NCI-H345 treated with DMSO at 0.1 percent for 48 hours (cell line): Measurements from ENCODE around the gene FABP2.
"Not testable (repeated sequence)": the region's sequence is repeated elsewhere in the genome, so short reads cannot be mapped to it uniquely, and the experiment has no call there.

ENCODE experiments used
- DNase-seq: peaks from one replicate; lab custom pipeline; 2025; ENCODE audit not compliant: unreplicated experiment; lab: John Stamatoyannopoulos, UW

The FABP2 gene

DNA sequence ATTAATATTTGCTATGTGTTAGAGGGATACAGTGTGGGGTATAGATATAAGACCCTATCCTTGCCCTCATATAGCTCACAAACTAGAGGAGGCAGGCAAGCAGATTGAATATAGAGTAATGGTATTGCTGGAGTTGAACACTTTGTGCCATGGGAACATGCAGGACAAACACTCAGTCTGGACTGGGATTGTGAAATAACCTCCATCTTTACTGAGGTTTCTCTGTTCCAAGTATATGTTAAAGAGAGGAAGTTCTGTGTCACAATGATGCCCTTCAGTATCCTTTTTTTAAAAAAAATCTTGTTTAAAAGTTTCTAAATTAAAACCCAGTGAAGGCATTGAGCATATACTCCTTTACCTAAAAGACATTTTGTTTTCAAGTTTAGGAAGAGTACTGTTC is 8.7 kb downstream of the FABP2 start:
- DNase-seq: no peak

DNA sequence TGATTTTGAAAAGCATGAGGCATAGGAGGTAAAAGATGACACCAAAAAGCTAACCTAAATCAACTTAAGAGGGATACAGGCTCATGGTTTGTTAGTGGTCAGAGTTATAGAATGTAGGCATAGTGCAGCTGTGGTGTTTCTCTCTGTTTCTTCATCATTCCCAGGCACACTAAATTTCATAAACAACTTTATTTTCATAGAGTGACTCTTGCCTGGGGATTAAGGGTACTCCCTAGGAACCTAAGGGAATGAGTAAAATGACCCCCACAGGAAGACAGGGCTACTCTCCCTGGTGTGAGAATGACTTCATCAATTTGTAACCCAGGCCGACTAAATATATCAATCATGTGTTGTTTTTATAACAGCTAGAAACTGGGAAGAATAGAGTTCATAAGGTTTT is 11.1 kb downstream of the FABP2 start:
- DNase-seq: no peak

- DNase-seq: no peak
These were observed 14.3 kb downstream of the FABP2 start for GRCh38 chr4:119307606-119308005.

DNA sequence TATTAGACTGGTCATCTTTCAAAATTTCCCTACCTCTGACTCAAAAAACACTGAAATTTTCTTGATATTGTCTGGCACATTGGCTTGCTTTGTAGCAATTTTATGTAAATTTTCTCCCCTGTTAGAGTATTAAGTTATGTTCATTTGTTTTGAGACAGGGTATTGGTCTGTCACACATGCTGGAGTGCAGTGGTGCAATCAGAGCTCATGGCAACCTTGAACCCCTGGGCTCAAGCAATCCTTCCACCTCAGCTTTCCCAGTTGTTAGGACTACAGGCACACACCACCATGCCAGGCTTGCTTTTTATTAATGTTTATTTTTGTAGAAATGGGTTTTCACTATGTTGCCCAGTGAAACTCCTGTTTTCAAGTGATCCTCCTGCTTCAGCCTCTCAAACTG is 17.5 kb downstream of the FABP2 start:
- DNase-seq: no peak

DNA sequence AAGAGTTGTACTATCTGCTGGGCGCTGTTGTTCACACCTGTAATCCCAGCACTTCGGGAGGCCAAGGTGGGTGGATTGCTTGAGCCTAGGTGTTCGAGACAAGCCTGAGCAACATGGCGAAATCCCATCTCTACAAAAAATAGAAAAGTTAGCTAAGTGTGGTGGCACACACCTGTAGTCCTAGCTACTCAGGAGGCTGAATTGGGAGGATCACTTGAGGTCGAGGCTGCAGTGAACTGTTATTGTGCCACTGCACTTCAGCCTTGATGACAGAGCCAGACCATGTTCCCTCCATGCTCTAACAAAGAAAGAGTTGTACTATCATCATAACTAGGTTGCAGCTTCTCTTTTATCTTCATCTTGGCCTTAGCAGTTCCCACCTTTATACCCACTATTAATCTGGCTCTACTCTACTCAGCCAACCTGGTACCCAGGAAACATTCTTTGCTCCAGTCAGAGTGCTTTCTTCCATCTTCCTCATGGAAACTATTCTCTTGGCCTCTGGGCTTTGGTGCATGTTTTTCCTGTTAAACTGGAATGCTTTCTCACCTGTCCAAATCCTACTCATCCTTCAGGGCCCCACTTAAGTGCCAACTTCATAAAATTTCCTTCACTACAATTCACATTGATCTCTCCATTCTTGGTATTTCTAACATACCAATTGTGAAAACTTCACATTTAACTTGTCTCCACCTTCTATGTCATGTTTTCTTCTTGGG is 18.2 kb downstream of the FABP2 start:
- DNase-seq: no peak

- DNase-seq: no peak
These were observed 19.7 kb downstream of the FABP2 start for GRCh38 chr4:119302073-119302832.

- no peak for DNase-seq
These were observed 21.6 kb downstream of the FABP2 start for GRCh38 chr4:119300101-119300978.

DNA sequence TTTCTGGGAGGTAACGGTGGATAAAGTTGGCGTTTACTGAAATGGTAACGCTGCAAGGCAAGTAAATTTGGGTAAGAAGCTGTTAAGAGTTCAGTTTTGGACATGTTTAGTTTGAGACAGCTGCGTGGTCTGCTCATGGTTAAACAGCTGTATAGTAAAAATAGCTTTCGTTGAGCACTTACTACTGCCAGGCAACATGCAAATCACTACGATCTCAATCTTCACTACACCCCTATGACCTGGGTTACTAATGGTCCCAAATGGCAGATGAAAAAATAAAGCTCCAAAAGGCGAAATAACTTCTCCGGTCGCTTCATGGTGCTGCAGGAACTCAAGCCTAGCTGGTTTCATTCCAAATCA is 22.2 kb downstream of the FABP2 start:
- no peak for DNase-seq

GRCh38 chr4:119299260-119299671 is 22.7 kb downstream of the FABP2 start:
- DNase-seq: no peak

DNA sequence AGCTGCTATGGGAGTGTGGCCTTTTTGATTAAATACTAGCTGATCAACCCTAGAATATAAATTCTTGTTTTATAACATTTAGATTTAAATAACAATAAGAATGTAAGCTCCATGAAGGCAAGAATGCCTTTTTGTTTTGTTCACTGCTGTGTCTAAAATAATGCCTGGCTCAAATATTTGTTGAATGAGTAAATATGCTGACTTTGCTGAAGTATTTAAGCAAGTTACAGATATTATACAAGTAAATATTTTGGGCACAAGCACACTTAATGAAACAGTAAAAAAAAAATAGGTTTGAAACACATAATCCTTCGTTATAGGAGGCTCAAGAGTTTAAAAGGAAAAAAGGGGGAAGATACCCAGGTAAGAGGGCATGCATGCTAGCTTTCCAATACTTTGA is 24.1 kb downstream of the FABP2 start:
- no peak for DNase-seq

DNA sequence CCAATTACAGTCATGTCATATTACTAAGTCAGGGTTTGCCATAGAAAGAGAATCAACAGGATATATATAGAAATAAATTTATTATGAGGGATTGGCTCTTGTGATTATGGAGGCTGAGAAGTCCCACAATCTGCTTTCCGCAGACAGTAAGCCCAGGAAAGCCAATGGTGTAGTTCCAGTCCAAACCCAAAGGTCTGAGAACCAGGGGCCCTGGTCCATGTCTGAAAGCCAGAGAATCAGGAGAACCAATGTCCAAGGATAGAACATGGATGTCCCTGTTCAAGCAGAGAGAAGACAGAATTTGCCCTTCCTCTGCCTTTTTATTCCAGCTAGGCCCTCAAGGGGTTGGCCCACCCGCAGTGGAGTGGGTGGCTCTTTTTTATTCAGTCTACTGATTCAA is 25.6 kb downstream of the FABP2 start:
- DNase-seq: no peak

DNA sequence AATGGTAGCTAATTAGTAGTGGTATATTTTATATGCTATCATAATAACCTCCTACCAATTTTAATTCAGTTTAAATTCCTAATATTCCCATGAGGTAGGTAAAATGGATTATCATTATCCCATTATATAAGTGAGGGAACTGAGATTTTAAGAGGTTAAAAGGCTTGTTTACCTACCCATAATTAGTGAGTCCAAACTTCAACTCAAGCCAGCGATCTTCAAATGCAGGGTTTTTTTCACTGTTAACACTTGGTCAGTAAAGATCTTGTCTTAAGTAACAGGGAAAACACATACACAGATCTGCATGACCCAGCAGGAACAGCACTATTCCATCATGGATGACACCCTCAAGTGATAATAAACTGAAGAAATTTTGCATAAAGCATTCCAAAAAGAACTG is 31.3 kb downstream of the FABP2 start:
- DNase-seq: no peak

- no peak for DNase-seq
These were observed 32.6 kb downstream of the FABP2 start for GRCh38 chr4:119289313-119289712.

DNA sequence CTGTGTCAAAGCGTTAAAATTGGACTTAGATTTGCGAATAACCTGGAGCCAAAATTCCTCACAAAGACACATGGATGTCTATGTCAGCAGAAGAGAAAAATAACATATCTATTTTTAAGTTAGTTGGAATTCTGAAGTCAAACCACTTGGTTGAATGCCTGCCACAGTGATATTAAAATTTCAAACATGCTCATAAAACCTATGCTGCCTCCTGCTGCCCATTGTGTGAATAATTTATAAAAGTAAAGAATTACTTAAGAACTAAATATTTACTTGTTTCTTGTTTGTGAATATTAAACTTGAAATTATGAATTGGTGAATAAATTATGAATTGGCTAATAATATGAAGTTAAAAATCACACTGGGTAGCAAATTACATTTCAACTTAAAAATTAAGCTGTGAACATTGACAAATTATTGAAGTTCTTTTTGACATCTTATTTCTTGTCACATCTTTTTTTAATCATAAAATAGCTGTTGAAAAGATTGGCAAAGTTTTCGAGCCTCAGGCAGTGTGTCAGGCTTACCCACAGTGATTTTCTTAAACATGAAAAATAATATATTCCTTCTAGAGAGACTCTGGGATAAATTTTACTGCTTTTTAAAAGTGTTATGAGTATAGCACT is 35.4 kb downstream of the FABP2 start:
- no peak for DNase-seq

- no peak for DNase-seq
These were observed 36.8 kb downstream of the FABP2 start for GRCh38 chr4:119284876-119285780.

DNA sequence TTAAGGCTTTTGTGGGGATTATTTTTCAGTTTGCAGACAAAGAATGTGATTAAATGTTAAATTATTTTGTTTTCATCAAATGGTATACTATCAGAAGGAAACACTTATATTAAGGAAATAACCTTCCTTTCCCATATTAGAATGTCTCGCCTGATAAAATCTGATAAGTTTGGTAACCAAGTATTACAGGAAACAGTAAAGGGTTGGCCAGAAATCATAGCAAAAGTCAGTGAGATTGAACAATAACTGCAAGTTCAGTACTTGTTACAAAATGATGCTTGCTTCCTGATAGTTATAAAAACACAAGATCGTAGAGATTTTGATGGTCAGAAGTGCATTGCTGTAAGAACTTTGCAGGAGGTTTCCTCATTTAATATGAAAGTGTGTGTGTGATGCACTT is 40.5 kb downstream of the FABP2 start:
- DNase-seq: no peak

DNA sequence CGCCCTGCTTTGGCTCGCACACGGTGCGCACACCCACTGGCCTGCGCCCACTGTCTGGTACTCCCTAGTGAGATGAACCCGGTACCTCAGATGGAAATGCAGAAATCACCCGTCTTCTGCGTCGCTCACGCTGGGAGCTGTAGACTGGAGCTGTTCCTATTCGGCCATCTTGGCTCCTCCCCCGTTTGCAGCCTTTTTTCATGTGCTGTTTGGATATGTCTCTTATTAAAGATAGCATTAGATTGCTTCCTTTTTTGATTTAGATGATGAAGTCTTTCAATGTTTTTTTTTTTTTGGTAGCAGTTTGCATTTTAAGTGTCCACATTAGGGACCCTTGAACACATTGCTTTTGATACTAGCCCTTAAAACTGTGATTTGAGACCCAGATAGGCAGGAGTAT is 42.0 kb downstream of the FABP2 start:
- DNase-seq: not testable (repeated sequence)

DNA sequence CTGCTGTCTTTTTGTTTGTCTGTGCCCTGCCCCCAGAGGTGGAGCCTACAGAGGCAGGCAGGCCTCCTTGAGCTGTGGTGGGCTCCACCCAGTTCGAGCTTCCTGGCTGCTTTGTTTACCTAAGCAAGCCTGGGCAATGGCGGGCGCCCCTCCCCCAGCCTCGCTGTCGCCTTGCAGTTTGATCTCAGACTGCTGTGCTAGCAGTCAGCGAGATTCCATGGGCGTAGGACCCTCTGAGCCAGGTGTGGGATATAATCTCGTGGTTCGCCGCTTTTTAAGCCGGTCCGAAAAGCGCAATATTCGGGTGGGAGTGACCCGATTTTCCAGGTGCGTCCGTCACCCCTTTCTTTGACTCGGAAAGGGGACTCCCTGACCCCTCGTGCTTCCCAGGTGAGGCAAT is 42.4 kb downstream of the FABP2 start:
- DNase-seq: not testable (repeated sequence)

DNA sequence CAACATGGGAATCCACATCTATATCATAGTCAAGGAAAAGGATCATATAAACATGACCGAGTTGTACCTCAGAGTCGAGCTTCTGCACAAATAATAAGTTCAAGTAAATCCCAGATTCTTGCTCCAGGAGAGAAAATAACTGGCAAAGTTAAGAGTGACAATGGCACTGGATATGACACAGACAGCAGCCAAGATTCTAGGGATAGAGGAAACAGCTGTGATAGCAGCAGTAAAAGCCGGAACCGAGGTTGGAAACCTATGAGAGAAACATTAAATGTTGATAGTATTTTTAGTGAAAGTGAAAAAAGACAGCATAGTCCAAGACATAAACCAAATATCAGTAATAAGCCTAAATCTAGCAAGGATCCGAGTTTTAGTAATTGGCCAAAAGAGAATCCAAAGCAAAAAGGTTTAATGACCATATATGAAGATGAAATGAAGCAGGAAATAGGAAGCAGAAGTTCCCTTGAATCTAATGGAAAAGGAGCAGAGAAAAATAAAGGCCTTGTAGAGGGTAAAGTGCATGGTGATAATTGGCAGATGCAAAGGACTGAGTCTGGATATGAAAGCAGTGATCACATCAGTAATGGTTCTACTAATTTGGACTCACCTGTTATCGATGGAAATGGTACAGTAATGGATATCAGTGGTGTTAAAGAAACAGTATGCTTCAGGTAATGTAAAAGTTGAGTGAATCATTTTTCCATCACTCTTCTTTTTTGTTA is 50.4 kb downstream of the FABP2 start:
- no peak for DNase-seq

DNA sequence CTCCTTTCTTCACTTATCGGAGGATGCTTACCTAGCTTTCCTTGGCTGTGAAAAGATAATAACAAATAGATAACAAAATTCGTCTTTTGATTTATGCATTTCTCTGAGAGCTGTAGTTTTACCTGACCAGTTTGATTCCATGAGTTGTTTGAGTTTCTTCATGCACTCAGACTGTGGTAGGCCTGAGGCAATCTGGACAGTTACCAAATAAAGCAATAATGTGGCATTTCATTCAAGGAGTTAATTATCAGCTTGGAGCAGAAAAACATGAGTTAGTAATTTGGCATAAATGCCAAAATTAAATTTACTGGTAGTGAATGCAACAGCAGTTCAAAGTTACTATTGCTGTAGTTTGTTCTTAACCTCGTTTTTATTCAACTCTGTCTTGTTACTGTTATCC is 53.5 kb downstream of the FABP2 start:
- no peak for DNase-seq
